Retina (tissue), 1 donor: ENCODE data around the gene TMEM140.
A peak's percentile ranks its signal among the peaks of the same experiment; 100 is the strongest.
"Not testable (repeated sequence)": the region's sequence is repeated elsewhere in the genome, so short reads cannot be mapped to it uniquely, and the experiment has no call there.

ENCODE experiments used
- DNase-seq: peaks from one replicate; pipeline ENCODE4 v3.0.0-alpha.2; 2016

TMEM140 gene

DNA sequence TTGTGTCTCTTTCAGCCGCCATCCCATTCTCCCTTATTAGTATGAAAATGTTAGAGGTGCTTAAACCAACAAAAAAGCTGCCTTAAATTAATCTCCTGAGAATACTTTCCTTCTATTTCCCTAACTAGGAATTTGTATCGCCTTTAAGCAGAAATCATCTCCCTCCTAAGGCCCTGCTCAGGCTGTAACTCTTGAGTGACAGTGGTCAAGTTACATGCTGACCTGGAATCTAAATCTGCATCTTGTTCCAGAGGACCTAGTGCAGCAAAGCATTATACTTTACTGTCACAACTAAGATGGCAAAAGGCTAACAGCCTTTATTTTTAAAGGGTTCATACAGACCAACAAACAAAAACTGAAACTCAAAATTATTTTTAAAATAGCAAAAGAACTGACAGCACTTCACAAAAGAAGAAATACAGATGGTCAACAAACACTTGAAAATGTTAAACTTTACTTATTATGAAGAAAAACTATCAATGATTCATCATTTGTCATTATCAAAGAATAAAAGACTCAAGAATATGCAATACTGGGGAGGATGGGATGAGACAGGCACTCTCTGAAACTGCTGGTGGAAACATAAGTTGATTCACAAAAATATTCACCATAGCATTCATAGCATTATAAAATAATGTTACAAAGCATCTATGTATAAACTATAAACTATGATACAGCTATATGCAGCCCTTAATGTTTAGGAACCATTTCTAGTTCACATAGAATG, 11.7 kb downstream of the TMEM140 start:
- DNase-seq = no peak

DNA sequence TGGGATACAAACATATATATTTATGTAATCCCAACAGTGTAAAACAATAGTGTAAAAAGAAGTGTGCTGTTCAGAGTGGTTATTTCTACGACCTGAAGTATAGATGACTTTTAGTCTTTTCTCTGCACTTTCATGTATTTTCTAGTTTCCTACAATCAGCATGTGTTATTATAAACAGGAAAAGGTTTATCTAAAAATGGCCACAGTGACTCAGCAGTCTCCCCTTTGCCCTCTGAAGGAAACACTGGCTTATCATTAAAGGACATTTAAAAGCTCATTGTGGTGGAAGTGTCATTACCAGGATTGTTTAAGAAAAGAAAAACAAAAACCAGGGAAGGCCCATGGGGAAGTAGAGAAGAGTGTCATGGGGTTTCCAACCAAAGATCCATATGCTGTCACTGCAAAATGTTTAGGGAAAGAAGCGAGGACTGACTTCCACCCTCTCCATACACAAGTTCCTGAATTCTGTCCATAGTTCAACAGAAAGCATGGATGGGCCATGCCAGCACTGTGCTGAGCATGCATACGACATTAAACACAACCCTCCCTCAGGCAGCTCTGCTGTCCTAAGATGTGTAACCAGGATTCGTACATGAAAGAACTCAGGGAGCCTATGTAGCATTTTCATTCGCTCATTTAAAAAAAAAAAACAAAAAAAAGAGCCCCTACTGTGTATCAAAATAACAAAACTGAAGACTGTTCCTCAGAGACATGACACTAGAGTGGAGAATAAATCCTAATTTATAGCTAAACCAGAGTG, 12.4 kb downstream of the TMEM140 start:
- DNase-seq = no peak

DNA sequence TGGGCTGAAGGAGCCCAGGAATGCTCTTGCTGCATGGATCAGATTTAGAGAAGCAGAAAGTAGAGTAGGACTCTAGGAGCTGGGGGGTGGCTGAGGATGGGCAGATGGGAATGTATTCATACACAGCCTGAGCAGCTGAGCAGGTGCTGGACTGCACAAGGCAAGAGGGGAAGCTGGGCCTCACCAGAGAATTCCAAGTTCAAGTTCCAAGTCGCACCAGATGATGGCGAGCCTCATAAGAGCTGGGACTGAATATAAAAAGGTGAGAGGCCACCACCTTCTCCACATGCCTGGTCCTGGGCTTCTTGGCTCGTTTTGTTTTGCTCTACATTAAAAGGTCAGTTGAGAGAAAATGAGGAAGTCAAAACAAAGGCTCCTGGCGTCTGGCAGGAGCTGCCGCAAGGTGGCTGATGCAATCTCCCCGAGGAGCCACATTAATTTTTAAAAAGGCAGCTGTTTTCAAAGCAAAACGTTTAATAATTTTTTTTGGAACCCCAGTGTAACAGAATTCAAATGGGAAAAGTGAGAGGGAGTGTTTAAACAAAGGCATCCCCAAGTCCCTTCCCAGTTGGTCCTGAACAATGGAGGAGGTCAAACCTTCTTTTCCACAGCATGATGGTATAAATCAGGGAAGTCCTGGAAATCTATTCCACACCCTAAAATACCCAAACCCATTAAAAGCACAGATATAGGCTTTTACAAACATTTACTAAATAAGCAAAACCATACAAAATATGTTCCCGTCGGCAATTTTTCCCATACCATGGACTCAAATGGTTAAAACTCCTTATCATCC, 13.2 kb downstream of the TMEM140 start:
- DNase-seq = peak; percentile 18

DNA sequence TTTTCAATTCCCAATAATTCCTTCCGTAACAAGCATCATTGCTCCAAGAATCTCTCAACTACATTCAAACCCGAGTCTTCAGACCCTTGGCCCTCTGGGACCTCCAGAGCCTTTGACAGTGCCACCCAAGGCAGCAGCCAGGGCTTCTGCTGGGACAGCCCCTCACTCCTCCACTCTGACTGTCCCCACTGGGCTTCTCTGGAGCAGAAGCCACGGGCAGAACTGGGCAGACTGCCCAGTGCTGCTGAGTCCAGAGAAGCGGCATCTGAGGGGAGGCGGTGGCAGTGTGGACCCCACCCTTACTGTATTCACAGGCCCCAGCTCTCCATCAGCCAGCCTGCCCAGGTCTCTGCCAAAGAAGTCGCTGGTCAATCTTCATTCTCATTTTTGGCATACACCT, 13.8 kb downstream of the TMEM140 start:
- DNase-seq = no peak

DNA sequence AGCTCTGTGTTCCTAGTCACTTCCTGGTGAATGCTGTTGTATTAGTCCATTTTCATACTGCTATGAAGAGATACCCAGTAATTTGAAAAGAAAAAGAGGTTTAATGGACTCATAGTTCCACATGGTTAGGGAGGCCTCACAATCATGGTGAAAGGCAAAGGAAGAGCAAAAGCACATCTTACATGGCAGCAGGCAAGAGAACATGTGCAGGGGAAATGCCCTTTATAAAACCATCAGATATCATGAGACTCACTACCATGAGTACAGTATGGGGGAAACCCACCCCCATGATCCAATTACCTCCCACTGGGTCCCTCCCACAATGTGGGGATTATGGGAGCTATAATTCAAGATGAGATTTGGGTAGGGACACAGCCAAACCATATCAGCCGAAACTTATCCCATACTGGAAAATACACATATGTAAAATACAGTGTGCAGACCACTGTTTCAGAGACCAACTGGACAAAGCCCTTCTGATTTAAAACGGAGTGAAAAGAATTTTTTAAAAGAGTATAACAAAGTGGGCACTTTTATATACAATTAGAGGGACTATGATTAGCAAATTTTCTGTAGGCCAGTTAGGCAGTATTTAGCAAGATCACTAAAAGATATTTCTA, 14.6 kb downstream of the TMEM140 start:
- no peak for DNase-seq

DNA sequence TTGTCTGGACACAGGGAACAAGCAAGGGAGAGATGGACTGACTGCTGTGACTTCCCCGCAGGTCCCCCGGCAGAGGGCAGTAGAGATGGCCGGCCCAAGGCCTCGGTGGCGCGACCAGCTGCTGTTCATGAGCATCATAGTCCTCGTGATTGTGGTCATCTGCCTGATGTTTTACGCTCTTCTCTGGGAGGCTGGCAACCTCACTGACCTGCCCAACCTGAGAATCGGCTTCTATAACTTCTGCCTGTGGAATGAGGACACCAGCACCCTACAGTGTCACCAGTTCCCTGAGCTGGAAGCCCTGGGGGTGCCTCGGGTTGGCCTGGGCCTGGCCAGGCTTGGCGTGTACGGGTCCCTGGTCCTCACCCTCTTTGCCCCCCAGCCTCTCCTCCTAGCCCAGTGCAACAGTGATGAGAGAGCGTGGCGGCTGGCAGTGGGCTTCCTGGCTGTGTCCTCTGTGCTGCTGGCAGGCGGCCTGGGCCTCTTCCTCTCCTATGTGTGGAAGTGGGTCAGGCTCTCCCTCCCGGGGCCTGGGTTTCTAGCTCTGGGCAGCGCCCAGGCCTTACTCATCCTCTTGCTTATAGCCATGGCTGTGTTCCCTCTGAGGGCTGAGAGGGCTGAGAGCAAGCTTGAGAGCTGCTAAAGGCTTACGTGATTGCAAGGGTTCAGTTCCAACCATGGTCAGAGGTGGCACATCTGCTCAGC, 16.6 kb downstream of the TMEM140 start:
- no peak for DNase-seq

DNA sequence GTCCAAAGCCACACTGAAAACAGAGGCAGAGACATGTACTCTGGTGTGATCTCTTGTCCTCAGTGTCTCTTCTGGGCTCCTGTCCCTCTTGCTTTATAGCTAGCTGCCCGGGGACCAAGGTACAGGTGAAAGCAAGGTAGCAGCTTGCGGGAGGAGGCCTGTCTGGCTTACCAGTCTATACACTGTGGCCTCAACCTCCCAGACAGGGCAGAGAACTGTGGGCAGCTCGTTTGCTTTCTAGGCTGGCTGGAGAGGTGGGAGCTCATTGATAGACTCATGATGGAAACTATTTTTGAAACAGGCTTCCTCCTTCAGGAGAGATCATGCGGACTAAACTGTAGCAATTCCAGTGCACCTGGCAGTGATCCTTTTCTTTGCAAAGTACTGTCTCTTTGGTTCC, 18.0 kb downstream of the TMEM140 start:
- no peak for DNase-seq

DNA sequence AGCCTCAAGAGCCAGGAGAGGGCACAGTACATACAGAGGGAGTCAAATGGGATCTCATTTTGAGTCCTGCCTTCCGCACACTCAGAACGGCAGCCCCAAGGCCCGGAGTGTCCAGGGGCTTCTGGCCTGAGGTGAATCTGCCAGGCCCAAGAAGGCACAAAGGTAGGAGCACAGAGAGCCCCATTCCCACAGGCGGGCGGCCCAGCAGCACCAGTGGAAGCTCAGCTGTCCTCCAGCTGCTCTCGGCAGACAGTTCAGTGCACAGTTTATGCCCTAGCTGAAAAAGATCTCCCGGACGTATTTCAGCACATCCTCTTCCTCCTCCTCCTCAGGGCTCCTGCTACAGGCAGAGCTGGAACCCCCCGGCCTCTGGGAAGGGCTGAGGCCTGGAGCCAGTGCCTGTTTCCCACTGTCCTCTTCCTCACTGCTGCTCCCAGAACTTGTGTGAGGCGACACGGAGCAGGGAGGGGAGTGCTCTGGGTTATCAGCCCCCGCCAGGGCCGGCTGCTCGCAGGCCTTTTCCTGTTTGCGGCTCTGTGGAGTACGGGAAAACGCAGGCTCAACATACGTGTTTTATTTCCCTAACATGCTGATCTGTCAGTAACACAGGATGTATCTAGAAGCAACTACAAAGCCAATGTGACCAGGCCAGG, 18.6 kb downstream of the TMEM140 start:
- DNase-seq = no peak

DNA sequence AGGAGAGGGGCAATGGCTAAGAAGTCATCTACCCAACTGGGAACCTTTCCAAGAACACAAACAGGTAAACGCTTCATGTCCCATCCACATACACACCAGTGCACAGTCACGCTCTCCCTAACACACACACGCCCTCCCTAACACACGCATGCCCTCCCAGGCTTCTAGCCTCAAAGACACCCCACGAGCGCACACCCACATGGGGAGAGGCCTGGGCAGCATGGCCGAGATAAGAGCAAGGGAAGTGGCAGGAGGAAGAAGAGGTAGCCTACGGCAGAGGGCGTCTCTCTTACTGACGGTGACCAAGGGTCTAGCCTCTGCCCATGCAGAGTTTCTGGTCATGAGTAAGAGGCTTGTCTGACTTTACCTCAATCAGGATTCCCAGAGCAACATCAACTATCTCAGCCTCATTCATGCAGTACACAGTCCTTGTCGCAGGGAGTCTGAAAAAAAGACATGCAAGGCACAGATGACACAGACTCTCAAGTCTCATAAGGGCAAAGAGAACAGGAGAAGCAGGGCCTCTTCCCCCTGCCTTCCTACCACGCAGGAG, 19.6 kb downstream of the TMEM140 start:
- no peak for DNase-seq

DNA sequence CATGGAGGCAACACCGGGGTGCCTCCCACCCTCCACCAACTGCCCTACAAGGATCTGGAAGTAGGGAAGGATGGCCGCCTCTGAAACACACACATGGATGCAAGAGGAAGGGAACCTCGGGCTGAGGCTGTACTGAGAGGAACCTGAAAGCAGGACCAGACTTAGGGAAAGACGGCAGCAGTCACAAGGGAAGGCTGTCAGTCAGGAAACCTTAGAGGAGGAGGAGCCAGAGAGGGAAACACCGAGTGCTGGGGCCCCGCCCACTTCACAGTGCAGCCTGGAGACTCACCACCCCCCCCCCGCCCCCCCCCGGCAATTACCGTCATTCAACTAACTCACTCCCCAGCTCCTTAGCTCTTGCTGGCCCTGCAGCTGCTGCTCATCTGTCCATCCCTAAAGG, 20.1 kb downstream of the TMEM140 start:
- no peak for DNase-seq

DNA sequence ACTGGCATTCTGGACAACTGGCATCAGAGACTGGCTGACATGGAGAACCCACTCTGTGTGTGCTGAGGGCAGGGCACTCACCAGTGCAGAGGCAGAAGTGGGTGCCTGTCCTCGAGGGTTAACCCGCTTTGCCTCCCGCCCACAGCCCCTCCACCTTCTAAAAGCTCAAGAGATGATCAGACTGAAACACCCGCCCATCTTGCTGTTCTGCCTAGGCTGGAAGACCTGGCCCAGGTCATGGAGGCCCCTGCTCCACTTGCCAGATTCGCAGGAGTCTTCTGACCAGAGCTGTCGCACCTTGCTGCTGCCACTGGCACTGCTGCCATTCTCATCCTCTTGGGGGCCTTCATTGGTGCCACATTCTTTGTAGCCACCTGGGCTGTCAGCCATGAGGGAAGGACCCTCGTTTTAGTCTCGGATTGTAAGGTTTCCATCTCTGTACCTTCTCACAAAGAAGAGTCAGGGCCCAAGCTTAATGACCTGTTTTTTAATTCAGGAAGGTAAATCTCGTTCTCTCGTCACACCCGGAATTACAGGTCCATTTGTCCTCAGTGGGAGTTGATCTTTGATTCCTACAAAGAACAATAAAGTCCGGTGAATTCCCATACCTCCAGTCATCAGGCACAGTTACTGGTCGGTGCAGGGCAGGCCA, 20.7 kb downstream of the TMEM140 start:
- no peak for DNase-seq

DNA sequence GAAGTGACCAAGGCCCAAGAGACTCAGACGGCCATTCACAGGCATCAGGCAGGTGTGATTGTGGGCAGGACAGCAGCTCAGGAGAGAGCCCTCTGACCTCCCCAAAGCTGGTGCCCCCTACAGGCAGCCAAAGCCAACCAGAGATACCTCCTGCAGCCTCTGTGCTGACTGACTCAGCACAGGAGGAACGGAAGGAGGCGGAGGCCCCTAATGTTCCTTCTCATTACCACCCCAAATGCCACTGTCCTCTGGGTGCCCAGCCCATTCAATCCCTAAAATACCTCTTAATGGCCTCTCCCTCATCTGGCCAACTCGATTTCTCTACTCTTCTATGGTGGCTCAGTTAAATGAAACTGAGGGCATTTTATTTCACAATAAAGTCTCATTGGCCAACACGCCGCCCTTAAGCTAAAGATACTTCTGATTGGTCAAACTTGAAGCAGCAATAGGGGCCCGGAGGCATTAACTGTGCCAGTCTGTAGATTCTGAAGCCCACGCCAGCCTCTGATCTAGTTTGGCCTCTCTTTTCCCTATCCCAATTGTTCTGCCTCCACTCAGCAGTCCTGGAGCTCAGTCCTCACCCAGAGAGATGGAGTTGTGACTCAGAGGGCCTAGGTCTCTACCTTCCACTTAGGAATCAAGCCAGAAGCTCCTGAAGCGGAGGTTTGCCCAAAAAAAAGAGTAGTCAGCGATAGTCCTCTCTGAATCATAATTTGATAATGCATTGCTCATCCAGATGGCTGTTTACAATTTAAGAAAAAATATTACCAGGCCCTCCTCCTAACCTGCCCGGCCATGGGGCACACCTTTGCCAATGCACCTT, 21.5 kb downstream of the TMEM140 start:
- peak; percentile 5 for DNase-seq

DNA sequence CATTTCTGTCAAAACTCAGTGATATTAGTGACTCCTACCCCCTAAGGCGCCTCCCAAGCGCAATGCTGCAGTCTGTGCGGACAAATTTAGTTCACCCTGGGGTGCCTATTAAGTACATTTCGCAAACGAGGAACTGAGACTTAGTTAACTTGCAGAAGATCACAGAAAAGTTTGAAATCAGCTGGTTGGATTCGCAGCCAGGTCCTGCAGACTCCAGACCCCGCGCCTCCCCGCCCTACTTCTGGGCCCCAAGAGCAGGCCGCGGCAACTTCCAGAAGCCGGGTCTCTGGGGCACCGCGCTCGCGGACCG, 22.0 kb downstream of the TMEM140 start:
- DNase-seq = no peak

DNA sequence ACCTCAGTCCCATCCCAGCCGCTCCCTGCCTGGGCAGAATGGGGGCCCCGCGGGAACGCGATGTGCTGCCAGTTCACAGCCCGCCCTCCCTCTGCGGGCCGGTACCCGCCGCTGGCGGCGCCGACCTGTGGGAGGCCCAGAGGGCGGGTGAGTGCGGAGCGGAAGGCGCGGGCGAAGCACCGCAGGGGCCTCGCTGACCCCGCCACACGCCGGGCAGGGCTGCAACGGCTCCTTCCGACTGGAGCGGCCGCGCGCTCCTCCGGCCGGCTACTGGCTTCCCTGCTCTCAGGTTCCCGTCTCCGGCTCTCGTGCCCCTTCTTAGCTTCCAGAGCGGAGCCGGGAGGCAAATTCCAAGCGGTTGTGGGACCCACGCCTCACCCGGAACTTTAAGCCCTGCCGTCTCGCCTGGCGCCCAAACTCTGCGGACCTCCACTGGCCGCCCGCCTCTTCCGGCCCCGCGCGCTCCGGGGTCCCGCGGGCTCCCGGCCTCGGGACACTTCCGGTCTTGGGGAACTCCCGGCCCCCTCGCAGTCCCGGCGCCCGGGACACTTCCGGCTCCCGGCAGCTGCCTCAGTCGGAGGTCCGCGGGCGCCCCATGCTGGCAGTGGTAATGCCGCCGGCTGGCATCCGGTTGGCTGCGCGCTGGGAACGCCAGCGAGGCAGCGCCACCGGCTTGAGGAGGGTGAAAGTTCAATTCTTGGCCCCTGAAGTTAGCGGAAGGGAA, 22.6 kb downstream of the TMEM140 start, which contains the start of gene CYREN:
TSS of gene CYREN (minus strand) at position 434 of the 724 bp plus-strand sequence. CDS start 1,785 bp downstream, outside the sequence.
- DNase-seq = peak; percentile 96

DNA sequence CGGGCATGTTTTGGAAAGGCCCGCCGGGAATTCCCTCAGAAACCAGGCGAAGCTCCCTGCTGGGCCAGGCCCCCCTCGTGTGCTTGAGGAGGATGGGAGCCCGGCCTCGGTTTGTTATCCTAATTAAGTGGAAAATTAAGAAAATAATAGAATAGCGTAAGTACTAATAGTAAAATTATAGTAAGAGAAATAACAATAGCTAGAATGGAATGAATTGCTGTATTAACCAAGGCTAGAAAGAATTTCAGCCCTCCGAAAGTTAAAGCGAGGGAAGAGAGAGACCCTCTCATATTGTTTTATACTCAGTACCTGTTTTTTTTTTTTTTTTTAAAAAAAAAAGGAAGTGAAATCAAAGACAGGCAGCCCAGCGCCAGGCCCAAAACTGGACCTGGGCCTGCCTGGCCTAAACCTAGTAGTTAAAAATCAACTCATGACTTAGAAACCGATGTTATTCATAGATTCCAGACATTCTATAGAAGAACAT, 23.2 kb downstream of the TMEM140 start:
- not testable (repeated sequence) for DNase-seq

DNA sequence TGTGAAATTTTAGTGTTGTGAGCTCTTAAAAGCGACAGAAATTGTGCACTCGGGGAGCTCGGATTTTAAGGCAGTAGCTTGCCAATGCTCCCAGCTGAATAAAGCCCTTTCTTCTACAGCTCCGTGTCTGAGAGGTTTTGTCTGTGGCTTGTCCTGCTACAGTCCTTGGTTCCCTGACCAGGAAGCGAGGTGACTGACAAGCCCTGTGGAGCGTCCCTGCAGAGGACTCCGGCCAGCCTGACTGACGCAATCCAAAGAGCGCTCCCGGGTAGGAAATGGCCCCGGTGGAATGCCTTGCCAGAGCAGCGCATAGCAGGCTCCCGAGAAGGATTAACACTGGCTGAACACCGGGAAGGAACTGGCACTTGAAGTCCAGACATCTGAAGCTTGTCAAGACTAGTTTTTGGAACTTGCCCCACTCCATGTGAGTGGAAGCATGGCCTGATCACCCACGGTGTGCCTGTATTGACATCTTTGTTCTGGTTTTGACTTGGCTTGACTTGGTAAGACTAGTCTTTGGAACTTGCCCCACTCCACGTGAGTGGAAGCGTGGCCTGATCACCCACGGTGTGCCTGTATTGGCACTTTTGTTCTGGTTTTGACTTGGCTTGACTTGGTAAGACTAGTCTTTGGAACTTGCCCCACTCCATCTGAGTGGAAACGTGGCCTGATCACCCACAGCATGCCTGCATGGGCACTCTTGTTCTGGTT, 23.9 kb downstream of the TMEM140 start:
- DNase-seq = peak; percentile 23

DNA sequence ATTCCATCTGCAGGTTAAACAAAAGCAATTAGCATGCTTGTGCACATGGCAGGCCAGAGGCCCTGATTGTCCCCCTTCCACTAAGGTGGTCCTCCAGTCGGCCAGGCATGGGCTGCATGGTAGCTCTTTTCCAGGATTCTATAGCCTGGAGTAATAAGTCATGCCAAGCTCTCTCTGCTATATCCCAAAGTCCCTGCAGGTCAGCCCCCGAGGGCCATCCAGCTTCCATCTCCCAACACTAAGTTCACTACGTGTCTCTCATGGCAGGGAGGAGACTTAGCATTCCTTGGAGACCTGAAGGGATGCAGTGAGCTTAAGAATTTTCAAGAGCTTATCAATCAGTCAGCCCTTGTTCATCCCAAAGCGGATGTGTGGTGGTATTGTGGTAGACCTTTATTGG, 26.0 kb downstream of the TMEM140 start:
- not testable (repeated sequence) for DNase-seq

DNA sequence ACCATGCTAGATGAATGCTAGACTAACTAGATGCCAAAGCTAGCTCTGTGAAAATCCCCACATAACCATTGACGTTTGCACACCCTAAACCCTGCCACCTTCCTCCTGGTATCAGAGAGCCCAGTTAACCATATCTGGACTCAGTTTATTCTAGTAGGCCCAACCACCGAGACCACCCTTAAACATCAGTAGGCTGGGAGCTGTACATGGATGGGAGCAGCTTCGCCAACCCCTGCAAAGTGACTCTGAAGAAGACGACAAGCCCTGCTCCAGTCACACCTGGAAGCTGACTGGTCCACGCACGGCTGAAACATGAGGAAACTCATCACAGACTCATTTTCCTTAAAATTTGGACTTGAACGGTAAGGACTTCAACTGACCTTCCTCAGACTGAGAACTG, 27.1 kb downstream of the TMEM140 start:
- DNase-seq = no peak

DNA sequence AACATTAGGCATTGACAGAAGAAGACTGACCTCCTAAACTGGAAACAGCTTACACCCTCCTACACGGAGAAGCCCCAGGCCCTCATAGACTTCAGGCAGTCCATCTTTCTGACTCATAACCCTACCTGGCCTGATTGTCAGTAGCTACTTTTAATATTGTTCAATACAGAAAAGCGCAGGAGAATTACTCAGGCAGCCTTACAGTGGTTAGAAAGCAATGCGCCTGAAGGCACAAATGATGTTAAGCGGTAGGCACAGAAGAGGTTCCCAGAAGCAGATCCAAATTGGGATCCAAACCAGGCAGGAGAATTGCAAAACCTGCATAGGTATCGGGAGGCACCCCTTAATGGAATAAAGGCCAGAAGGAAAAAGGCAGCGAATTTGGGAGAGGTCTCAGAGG, 28.1 kb downstream of the TMEM140 start:
- DNase-seq = no peak
